Astrocyte of the cerebellum (primary cell): ENCODE data around the gene ARMC9.

ENCODE experiments used
- DNase-seq: peaks from one replicate; pipeline ENCODE4 v3.0.0-alpha.2; 2011; ENCODE audit warnings: low read depth
- H3K4me3 ChIP-seq: 2 replicates; pipeline ENCODE4 v1.5.1; 2011; ENCODE audit warnings: mild to moderate bottlenecking, low read depth, low read length, moderate library complexity
- in situ Hi-C: cut with HindIII; loops from 2 replicates; pipeline ENCODE4 v1.10.0; 2017; ENCODE audit warnings: low sequenced_read_pairs
- TF ChIP-seq, protein P1 (sequence below): IDR thresholded peaks from 2 replicates; pipeline ENCODE4 v1.5.1; 2012; ENCODE audit warnings: low read length, low read depth, moderate library complexity, mild to moderate bottlenecking; ENCODE audit errors: missing control alignments

Gene ARMC9

DNA sequence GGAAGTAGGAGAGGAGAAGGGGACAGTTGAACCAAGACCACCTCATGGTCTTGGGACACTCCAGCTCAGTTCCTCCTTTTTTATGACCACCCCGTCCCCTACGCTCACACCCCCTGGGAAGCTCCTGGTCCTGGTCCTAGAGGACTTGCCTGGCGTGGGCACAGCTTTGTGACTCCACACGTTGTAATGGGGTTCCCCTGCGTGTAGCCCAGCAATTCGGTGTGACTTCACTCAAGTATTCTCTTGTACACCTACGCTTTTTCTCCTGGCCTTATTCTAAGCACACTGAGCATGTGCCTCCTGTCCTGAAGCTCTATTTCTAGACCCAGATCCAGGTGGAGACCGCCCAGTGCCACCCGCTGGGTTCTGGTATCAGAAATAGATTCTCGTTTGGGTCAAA is 161.0 kb downstream of the ARMC9 start:
- in situ Hi-C loops: no loop called here
- H3K4me3 ChIP-seq: no peak overlapping the region
- TF ChIP-seq, protein P1, sequence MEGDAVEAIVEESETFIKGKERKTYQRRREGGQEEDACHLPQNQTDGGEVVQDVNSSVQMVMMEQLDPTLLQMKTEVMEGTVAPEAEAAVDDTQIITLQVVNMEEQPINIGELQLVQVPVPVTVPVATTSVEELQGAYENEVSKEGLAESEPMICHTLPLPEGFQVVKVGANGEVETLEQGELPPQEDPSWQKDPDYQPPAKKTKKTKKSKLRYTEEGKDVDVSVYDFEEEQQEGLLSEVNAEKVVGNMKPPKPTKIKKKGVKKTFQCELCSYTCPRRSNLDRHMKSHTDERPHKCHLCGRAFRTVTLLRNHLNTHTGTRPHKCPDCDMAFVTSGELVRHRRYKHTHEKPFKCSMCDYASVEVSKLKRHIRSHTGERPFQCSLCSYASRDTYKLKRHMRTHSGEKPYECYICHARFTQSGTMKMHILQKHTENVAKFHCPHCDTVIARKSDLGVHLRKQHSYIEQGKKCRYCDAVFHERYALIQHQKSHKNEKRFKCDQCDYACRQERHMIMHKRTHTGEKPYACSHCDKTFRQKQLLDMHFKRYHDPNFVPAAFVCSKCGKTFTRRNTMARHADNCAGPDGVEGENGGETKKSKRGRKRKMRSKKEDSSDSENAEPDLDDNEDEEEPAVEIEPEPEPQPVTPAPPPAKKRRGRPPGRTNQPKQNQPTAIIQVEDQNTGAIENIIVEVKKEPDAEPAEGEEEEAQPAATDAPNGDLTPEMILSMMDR: no peak
- DNase-seq: no peak

DNA sequence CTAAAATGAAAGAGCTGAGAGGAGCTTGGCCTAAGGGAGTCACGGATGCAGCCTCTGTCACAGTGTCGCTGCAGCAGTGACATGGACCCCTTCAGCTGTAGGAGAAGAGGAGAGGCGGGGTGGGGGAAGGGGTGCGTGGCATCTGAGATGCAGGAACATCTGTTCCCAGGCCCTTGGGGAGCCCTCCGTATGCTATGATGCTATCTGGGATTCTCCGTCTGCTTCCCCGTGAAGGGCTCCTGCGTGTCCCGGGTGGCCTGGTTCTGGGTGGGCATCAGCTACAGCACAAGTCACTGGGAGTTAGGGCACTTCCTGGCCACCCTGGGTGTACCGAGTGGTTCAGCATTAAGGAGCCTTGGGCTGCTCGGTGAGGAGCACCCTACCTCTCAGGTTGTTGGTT is 161.5 kb downstream of the ARMC9 start:
- in situ Hi-C loops: no loop called here
- TF ChIP-seq, protein P1: no peak
- DNase-seq: no peak
- H3K4me3 ChIP-seq: no peak overlapping the region

GRCh38 chr2:231360401-231360800 is 162.0 kb downstream of the ARMC9 start:
- no peak overlapping the region for H3K4me3 ChIP-seq
- no peak for DNase-seq
- TF ChIP-seq, protein P1: no peak
- in situ Hi-C loops: no loop called here

DNA sequence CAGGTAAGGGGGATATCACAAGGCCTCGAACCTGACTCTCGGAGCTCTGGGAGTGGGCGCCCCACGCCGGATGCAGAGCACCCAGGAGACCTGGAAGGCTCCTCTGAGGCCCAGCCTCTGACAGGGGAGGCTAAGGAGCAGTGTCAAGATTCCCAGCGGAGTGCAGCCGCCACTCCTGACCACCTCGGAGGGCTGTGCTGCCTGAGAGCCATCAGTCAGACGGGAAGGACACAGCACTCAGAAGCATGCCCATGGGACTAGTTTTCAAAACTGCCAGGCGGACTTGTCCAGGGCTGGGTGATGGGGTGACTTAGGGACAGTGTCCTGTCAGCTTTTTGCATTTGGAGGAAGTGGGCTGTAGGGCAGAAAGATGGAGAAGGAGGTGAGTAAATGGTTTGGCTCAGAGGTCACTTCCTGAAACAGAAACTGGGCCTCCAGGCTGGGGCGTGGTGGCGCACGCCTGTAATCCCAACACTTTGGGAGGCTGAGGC is 162.5 kb downstream of the ARMC9 start:
- no peak for DNase-seq
- no peak overlapping the region for H3K4me3 ChIP-seq
- TF ChIP-seq, protein P1: no peak
- in situ Hi-C loops: no loop called here

GRCh38 chr2:231361701-231362554 is 163.5 kb downstream of the ARMC9 start:
- no peak overlapping the region for H3K4me3 ChIP-seq
- in situ Hi-C loops: no loop called here
- no peak for DNase-seq
- TF ChIP-seq, protein P1: no peak

DNA sequence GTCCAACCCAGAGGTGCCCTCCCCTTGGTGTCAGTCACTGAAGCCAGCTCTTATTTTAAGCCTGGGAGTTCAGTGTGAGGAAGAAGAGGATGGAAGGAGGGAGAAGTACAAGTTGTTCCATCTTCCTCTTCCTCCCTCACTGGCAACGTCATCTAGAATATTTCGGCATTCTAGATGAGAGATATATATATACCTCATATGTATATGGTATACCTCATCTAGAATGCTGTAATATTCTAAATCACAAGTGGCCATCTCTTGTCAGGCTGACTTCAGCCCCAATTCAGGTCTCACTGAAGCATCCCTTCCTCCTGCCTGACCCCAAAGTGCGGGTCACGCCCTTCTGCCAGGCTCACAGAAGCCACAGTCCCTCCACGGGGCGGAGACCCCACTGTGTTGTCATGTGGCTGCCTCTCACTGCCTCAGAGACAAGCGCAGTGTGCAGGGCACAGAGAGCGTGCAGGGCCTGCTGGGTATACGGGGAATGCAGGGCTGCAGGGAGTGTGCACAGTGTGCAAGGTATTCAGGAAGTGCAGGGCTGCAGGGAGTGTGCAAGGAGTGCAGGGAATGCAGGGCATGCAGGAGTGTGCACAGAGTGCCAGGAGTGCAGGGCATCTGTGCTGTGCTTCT is 164.2 kb downstream of the ARMC9 start:
- TF ChIP-seq, protein P1: no peak
- no peak for DNase-seq
- H3K4me3 ChIP-seq: no peak overlapping the region

More for the DNA sequence above, 164.2 kb downstream of the ARMC9 start:
- in situ Hi-C loops: no loop called here
